CD4-positive, alpha-beta T cell (primary cell): ENCODE data around the gene TNIK. TPM values are rescaled to one million over a fixed set of nuclear protein-coding genes. Genes with fewer than 3 reads are reported as not detected.
A peak's percentile ranks its signal among the peaks of the same experiment; 100 is the strongest.
"Not testable (repeated sequence)": the region's sequence is repeated elsewhere in the genome, so short reads cannot be mapped to it uniquely, and the experiment has no call there.

Source experiments
- ATAC-seq: fragments of 200-7000 bp; cut with Tn5 transposase; one replicate; pipeline ENCODE4 v1.10.0; 2022; ENCODE audit warnings: mild to moderate bottlenecking; ENCODE audit not compliant: poor library complexity
- CTCF ChIA-PET: fragments of 350-600 bp; sonication (Branson Sonifier 250); formaldehyde crosslinking; loops from one replicate; lab custom pipeline; 2021; ENCODE audit warnings: antibody characterized with exemption, inconsistent platforms; lab: Charles Lee
- POLR2A ChIA-PET: fragments of 350-600 bp; sonication (Branson Sonifier 250); formaldehyde crosslinking; loops from one replicate; lab custom pipeline; 2021; ENCODE audit warnings: antibody characterized with exemption, inconsistent platforms; lab: Charles Lee
- DNase-seq, 14 experiments: peaks; one replicate each; pipeline ENCODE4 v3.0.0-alpha.2; 2013 to 2020; ENCODE audit warnings: mixed read lengths in 2 of 14
- H3K27ac ChIP-seq, 2 donors: one replicate each; pipeline versions ENCODE4 v1.5.1 to v1.7.0; 2013; ENCODE audit warnings: low read length in 2 of 2, low read depth in 1 of 2, mild to moderate bottlenecking in 1 of 2
- H3K27me3 ChIP-seq, 2 experiments: 1 replicate in 1 of 2; 2 replicates in 1 of 2; pipeline versions ENCODE4 v1.6.1 to v1.7.0; 2013; ENCODE audit warnings: low read length in 2 of 2, control low read depth in 1 of 2, mild to moderate bottlenecking in 1 of 2, moderate library complexity in 1 of 2; ENCODE audit not compliant: insufficient read depth in 2 of 2, control insufficient read depth in 1 of 2
- H3K36me3 ChIP-seq: one replicate; pipeline ENCODE4 v1.6.1; 2013; ENCODE audit warnings: low read length, control low read depth; ENCODE audit not compliant: insufficient read depth
- H3K4me1 ChIP-seq: one replicate; pipeline ENCODE4 v1.6.1; 2013; ENCODE audit warnings: low read length, control low read depth; ENCODE audit not compliant: insufficient read depth
- H3K4me3 ChIP-seq: one replicate; pipeline ENCODE4 v1.5.1; 2013; ENCODE audit warnings: mild to moderate bottlenecking, low read length, moderate library complexity
- H3K9me3 ChIP-seq, 2 experiments: 1 replicate in 1 of 2; 2 replicates in 1 of 2; pipeline versions ENCODE4 v1.6.1 to v1.7.0; 2013; ENCODE audit warnings: low read length in 2 of 2, mild to moderate bottlenecking in 2 of 2, control low read depth in 1 of 2, moderate library complexity in 1 of 2; ENCODE audit not compliant: control insufficient read depth in 1 of 2, insufficient read depth in 1 of 2
- H3K27ac Mint-ChIP-seq: one replicate; pipeline ENCODE4 v1.8.0; 2020; ENCODE audit warnings: mixed read lengths
- H3K27me3 Mint-ChIP-seq: one replicate; pipeline ENCODE4 v1.8.0; 2021; ENCODE audit warnings: mixed read lengths
- H3K36me3 Mint-ChIP-seq: one replicate; pipeline ENCODE4 v1.8.0; 2021; ENCODE audit warnings: low read depth, mixed read lengths
- H3K4me1 Mint-ChIP-seq: one replicate; pipeline ENCODE4 v1.8.0; 2021; ENCODE audit warnings: low read depth, mixed read lengths
- H3K4me3 Mint-ChIP-seq: one replicate; pipeline ENCODE4 v1.8.0; 2020; ENCODE audit warnings: mild to moderate bottlenecking, mixed read lengths
- H3K9me3 Mint-ChIP-seq: one replicate; pipeline ENCODE4 v1.8.0; 2020; ENCODE audit warnings: mixed read lengths
- CTCF ChIP-seq: fragments of 200-600 bp; IDR thresholded peaks from one replicate; pipeline ENCODE4 v1.8.0; 2022; ENCODE audit warnings: antibody characterized with exemption, mild to moderate bottlenecking
- intact Hi-C, 2 experiments: fragments of 100-400 bp; cut with DNase I in 1 of 2; cut with micrococcal nuclease in 1 of 2; formaldehyde crosslinking; loops; one replicate each; pipeline versions ENCODE4 v1.15.1 to v1.9.0; 2023 to 2025; cut with DNase I, micrococcal nuclease
- total RNA-seq, 174 experiments: library from RNA in 2 of 174; stranded (reverse) in 2 of 174; gene quantifications; one replicate each; pipeline ENCODE4 v1.2.3 and lab custom pipeline; 2021 to 2026

TNIK gene
- total RNA-seq, 2 experiments from 2014 or later, result 71.0 to 78.3 TPM

DNA sequence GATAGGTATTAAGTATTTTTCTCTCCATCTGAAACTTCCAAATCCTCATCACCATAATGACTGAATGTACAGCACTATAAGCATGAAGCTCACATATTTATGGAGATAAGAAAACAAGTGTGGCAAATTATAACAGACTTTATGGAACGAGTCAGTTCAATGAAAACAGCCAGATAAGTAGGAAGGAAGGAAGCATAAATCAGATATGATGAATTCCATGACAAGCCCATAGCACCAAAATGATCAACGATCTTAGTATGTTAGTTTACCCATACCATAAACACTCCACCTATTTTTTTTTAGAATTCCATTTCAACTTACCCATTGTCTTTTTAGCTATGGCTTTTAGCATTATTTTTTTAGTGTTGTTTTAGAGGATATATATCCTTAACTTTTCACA, 169.5 kb downstream of the TNIK start:
- ChIA-PET POLR2A (interaction anchor here (0.8 to 1.1 kb wide), 2 partner anchors 16 to 21 kb away, joined by 3 to 4 read pairs; no protein-coding TSS in a partner anchor), CTCF (interaction anchor here (0.8 to 1.2 kb wide), 2 partner anchors 10 to 21 kb away, joined by 3 read pairs; no protein-coding TSS in a partner anchor)
- Mint-ChIP-seq H3K4me1 (peaks cover 68% of the 10 kb centered on the region), H3K9me3 (no peaks in the 10 kb centered on the region), H3K4me3 (peak overlapping the region; percentile 12), H3K36me3 (peaks cover 4% of the 10 kb centered on the region), H3K27me3 (no peaks in the 10 kb centered on the region), H3K27ac (no peak overlapping the region)
- H3K36me3 ChIP-seq, result no peaks in the 10 kb centered on the region
- no peak for DNase-seq
- H3K4me1 ChIP-seq, result peaks cover 27% of the 10 kb centered on the region
- TF ChIP-seq CTCF, result no peak
- ATAC-seq, result no peak
- no peaks in the 10 kb centered on the region for H3K27me3 ChIP-seq
- intact Hi-C loops, result loop anchor here in 1 of 2 experiments (1.0 kb wide), 1 partner anchor 11 kb away; no protein-coding TSS in a partner anchor
- H3K27ac ChIP-seq, result no peak overlapping the region
- no peak overlapping the region for H3K4me3 ChIP-seq
- H3K9me3 ChIP-seq, result peaks cover 0 to 3% of the 10 kb centered on the region in 2 experiments

GRCh38 chr3:171289291-171289690, 170.9 kb downstream of the TNIK start:
- CTCF ChIA-PET, result interaction anchor here (1.8 kb wide), 1 partner anchor 20 kb away, joined by 4 read pairs; no protein-coding TSS in a partner anchor
- no peaks in the 10 kb centered on the region for H3K36me3 ChIP-seq
- POLR2A ChIA-PET, result no interaction called here
- intact Hi-C loops, result no loop called here
- Mint-ChIP-seq H3K4me3 (no peak overlapping the region), H3K4me1 (peaks cover 69% of the 10 kb centered on the region), H3K9me3 (no peaks in the 10 kb centered on the region), H3K27ac (no peak overlapping the region), H3K36me3 (peaks cover 5% of the 10 kb centered on the region), H3K27me3 (no peaks in the 10 kb centered on the region)
- no peak for TF ChIP-seq CTCF
- peaks cover 23% of the 10 kb centered on the region for H3K4me1 ChIP-seq
- no peaks in the 10 kb centered on the region for H3K27me3 ChIP-seq
- no peak for DNase-seq
- H3K27ac ChIP-seq, result no peak overlapping the region
- H3K9me3 ChIP-seq, result peaks cover 0 to 3% of the 10 kb centered on the region in 2 experiments
- ATAC-seq, result no peak
- no peak overlapping the region for H3K4me3 ChIP-seq

DNA sequence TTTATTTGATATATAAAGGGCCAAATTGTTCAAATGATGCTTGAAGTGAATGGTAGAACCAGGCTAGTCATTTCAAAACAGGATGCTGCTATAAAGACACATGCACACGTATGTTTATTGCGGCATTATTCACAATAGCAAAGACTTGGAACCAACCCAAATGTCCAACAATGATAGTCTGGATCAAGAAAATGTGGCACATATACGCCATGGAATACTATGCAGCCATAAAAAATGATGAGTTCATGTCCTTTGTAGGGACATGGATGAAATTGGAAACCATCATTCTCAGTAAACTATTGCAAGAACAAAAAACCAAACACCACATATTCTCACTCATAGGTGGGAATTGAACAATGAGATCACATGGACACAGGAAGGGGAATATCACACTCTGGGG, 172.4 kb downstream of the TNIK start:
- CTCF ChIA-PET, H3K4me3 ChIP-seq, intact Hi-C loops, POLR2A ChIA-PET, H3K36me3 Mint-ChIP-seq, ATAC-seq, H3K4me3 Mint-ChIP-seq, H3K9me3 ChIP-seq, H3K36me3 ChIP-seq, H3K9me3 Mint-ChIP-seq, H3K27me3 Mint-ChIP-seq, DNase-seq, H3K27me3 ChIP-seq, H3K27ac ChIP-seq: not testable (repeated sequence)
- peaks cover 64% of the 10 kb centered on the region for H3K4me1 Mint-ChIP-seq
- H3K4me1 ChIP-seq, result peaks cover 14% of the 10 kb centered on the region
- H3K27ac Mint-ChIP-seq, result peak overlapping the region; percentile 16
